ENCODE results near the gene CDK10. TPM values are rescaled to one million over a fixed set of nuclear protein-coding genes. Genes with fewer than 3 reads are reported as not detected.

The CDK10 gene
- total and polyA plus RNA-seq, 9 of the 15 experiments (the other 6 are each of a cell fraction or from before 2014, with no cell fraction given), result 2.0 to 85.1 (median 40.1) TPM

- no peak for TF ChIP-seq TAF7 (tag; IDR thresholded peaks at IDR 0.05)
- TF ChIP-seq ZSCAN29 (IDR thresholded peaks at IDR 0.05), result no peak
- TF ChIP-seq BRCA1 (IDR thresholded peaks at IDR 0.05), result no peak
- TF ChIP-seq BRCA1 (CRISPR knock-in tag; IDR thresholded peaks at IDR 0.05), result 0 out of 2 replicates have a peak, but pooled peaks have one; percentile 11
- no peak for TF ChIP-seq CBX8 (IDR thresholded peaks at IDR 0.05; ENCODE audit: borderline replicate concordance, extremely low read depth, low read depth, low read length, poor library complexity, severe bottlenecking)
- no peak for TF ChIP-seq RNF2 (IDR thresholded peaks at IDR 0.05)
- TF ChIP-seq ZNF311 (CRISPR knock-in tag; IDR thresholded peaks at IDR 0.05), result no peak
- TF ChIP-seq SRSF3 (IDR thresholded peaks at IDR 0.05; ENCODE audit: insufficient read depth, low read length), result no peak
- peak; percentile 46; the same call in 1 of the 2 replicates for TF ChIP-seq ZNF274 (IDR thresholded peaks at IDR 0.05; ENCODE audit: borderline replicate concordance, low read depth, low read length)
- TF ChIP-seq ZNF395 (CRISPR knock-in tag; IDR thresholded peaks at IDR 0.05), result no peak
- TF ChIP-seq EZH2 (IDR thresholded peaks at IDR 0.05; ENCODE audit: borderline replicate concordance, low read depth, low read length), result no peak
- TF ChIP-seq NKRF (IDR thresholded peaks at IDR 0.05; ENCODE audit: borderline replicate concordance), result no peak
- TF ChIP-seq ILF3 (IDR thresholded peaks at IDR 0.05; ENCODE audit: borderline replicate concordance), result no peak
- no peak for TF ChIP-seq ZNF780A (CRISPR knock-in tag; IDR thresholded peaks at IDR 0.05)
- no peak for TF ChIP-seq ZNF717 (CRISPR knock-in tag; IDR thresholded peaks at IDR 0.05)
- TF ChIP-seq BRD4 (IDR thresholded peaks at IDR 0.05), result no peak
- no peak for TF ChIP-seq ZNF449 (CRISPR knock-in tag; IDR thresholded peaks at IDR 0.05)
- TF ChIP-seq ELK3 (CRISPR knock-in tag; IDR thresholded peaks at IDR 0.05), result no peak
- TF ChIP-seq CAMTA2 (CRISPR knock-in tag; conservative IDR thresholded peaks at IDR 0.05), result no peak
- no peak for TF ChIP-seq RUNX1 (IDR thresholded peaks at IDR 0.05; ENCODE audit: low read depth)
- TF ChIP-seq MAZ (CRISPR knock-in tag; conservative IDR thresholded peaks at IDR 0.05 in 1 of 2, IDR thresholded peaks at IDR 0.05 in 1 of 2), result no peak
- no peak for TF ChIP-seq CBX3 (IDR thresholded peaks at IDR 0.05; ENCODE audit: borderline replicate concordance in 1 of 2, low read length in 2 of 2)
- no peak for TF ChIP-seq GATA2 (CRISPR knock-in tag; IDR thresholded peaks at IDR 0.05)
- TF ChIP-seq SMARCB1 (IDR thresholded peaks at IDR 0.05; ENCODE audit: insufficient read length, low read depth), result no peak
These were observed 35.3 kb downstream of the CDK10 start (continued) for GRCh38 chr16:89721546-89722391.
